Upper lobe of right lung (tissue), 1 donor: ENCODE data around the gene CSTB. TPM values are rescaled to one million over a fixed set of nuclear protein-coding genes. Genes with fewer than 3 reads are reported as not detected.

Experiments
- ATAC-seq: fragments of 200-7000 bp; cut with Tn5 transposase; one replicate; pipeline ENCODE4 v1.9.1; 2020; ENCODE audit warnings: mild to moderate bottlenecking, moderate library complexity
- DNase-seq: peaks from one replicate; pipeline ENCODE4 v3.0.0-alpha.2; 2020
- H3K27ac ChIP-seq: fragments of 200-600 bp; one replicate; pipeline ENCODE4 v1.8.0; 2022
- H3K27me3 ChIP-seq: fragments of 200-600 bp; one replicate; pipeline ENCODE4 v1.8.0; 2022; ENCODE audit warnings: mild to moderate bottlenecking
- H3K36me3 ChIP-seq: fragments of 200-600 bp; one replicate; pipeline ENCODE4 v1.8.0; 2022
- H3K4me1 ChIP-seq: fragments of 200-600 bp; one replicate; pipeline ENCODE4 v1.8.0; 2022
- H3K4me3 ChIP-seq: fragments of 200-600 bp; one replicate; pipeline ENCODE4 v1.8.0; 2022; ENCODE audit warnings: mild to moderate bottlenecking
- H3K9me3 ChIP-seq: fragments of 200-600 bp; one replicate; pipeline ENCODE4 v1.8.0; 2022
- CTCF ChIP-seq: fragments of 200-600 bp; IDR thresholded peaks from one replicate; pipeline ENCODE4 v1.8.0; 2022; ENCODE audit warnings: antibody characterized with exemption
- intact Hi-C: fragments of 100-400 bp; cut with DNase I; formaldehyde crosslinking; loops from one replicate; pipeline ENCODE4 v1.11.0; 2022
- total RNA-seq: library from RNA; stranded (reverse); fragmentation: NEBNext Ultra II Directional; extraction: Animal tissue kit (Norgen Biotek cat#: 25700); gene quantifications from one replicate; pipeline ENCODE4 v1.2.1, GENCODE V29; 2021
- donor health status: DM: no; HTN: yes; CAD: no; lungs with severe emphysema.

CSTB gene
- total RNA-seq, 1 donor from 2014 or later = 148 TPM

- Histone ChIP-seq H3K4me1 (peaks cover 11% of the 10 kb centered on the region), H3K27me3 (no peaks in the 10 kb centered on the region), H3K9me3 (no peaks in the 10 kb centered on the region), H3K27ac (peak overlapping the region; percentile 67), H3K4me3 (no peak overlapping the region), H3K36me3 (peaks cover 7% of the 10 kb centered on the region)
- ATAC-seq = no peak
- TF ChIP-seq CTCF = no peak
- no peak for DNase-seq
- intact Hi-C loops = no loop called here
Measured at GRCh38 chr21:43766734-43767497, 9.2 kb downstream of the CSTB start.

GRCh38 chr21:43764576-43765495 is 11.3 kb downstream of the CSTB start:
- Histone ChIP-seq H3K27me3 (no peaks in the 10 kb centered on the region), H3K9me3 (no peaks in the 10 kb centered on the region), H3K4me1 (peaks cover 11% of the 10 kb centered on the region), H3K4me3 (no peak overlapping the region), H3K27ac (no peak overlapping the region), H3K36me3 (peaks cover 13% of the 10 kb centered on the region)
- DNase-seq (no peak), ATAC-seq (no peak)
- TF ChIP-seq CTCF = no peak
- intact Hi-C loops = no loop called here

GRCh38 chr21:43763901-43764523 is 12.1 kb downstream of the CSTB start:
- H3K27ac ChIP-seq = no peak overlapping the region
- H3K4me1 ChIP-seq = peaks cover 11% of the 10 kb centered on the region
- intact Hi-C loops = no loop called here
- DNase-seq = no peak
- no peak overlapping the region for H3K4me3 ChIP-seq
- no peak for TF ChIP-seq CTCF
- no peak for ATAC-seq
- H3K27me3 ChIP-seq = no peaks in the 10 kb centered on the region
- H3K36me3 ChIP-seq = peaks cover 16% of the 10 kb centered on the region
- no peaks in the 10 kb centered on the region for H3K9me3 ChIP-seq

GRCh38 chr21:43762303-43763128 is 13.6 kb downstream of the CSTB start:
- no peak for DNase-seq
- intact Hi-C loops = no loop called here
- TF ChIP-seq CTCF = no peak
- Histone ChIP-seq H3K27ac (no peak overlapping the region), H3K4me1 (peaks cover 8% of the 10 kb centered on the region), H3K27me3 (no peaks in the 10 kb centered on the region), H3K36me3 (peaks cover 31% of the 10 kb centered on the region), H3K9me3 (no peaks in the 10 kb centered on the region), H3K4me3 (no peak overlapping the region)
- no peak for ATAC-seq

- H3K27ac ChIP-seq = no peak overlapping the region
- TF ChIP-seq CTCF = no peak
- intact Hi-C loops = no loop called here
- H3K4me1 ChIP-seq = peaks cover 13% of the 10 kb centered on the region
- no peaks in the 10 kb centered on the region for H3K9me3 ChIP-seq
- ATAC-seq (no peak), DNase-seq (no peak)
- no peaks in the 10 kb centered on the region for H3K27me3 ChIP-seq
- H3K36me3 ChIP-seq = peaks cover 36% of the 10 kb centered on the region
- no peak overlapping the region for H3K4me3 ChIP-seq
Measured at GRCh38 chr21:43761886-43762285, 14.2 kb downstream of the CSTB start.
